Vagina (tissue), 2 donors: ENCODE data around the gene PPP2R2D.

Experiments
- POLR2A ChIP-seq, 2 donors: fragments of 450-650 bp; IDR thresholded peaks; one replicate each; pipeline ENCODE4 v1.6.1; 2017; ENCODE audit warnings: antibody characterized with exemption in 2 of 2, mild to moderate bottlenecking in 2 of 2, moderate library complexity in 2 of 2
- POLR2AphosphoS5 ChIP-seq, 2 donors: sonication (generic); formaldehyde crosslinking; IDR thresholded peaks; one replicate each; pipeline ENCODE4 v1.9.0; 2017; ENCODE audit warnings: antibody characterized with exemption in 2 of 2, mild to moderate bottlenecking in 2 of 2, low read depth in 1 of 2; ENCODE audit not compliant: insufficient read depth in 1 of 2
- TF ChIP-seq, protein P1 (sequence below), 3 experiments: fragments of 450-650 bp in 2 of 3; fragments of 200-600 bp in 1 of 3; sonication (generic) in 1 of 3; IDR thresholded peaks; one replicate each; pipeline ENCODE4 v1.5.1; 2017 to 2019; ENCODE audit warnings: antibody characterized with exemption in 3 of 3, mild to moderate bottlenecking in 2 of 3, moderate library complexity in 2 of 3

DNA sequence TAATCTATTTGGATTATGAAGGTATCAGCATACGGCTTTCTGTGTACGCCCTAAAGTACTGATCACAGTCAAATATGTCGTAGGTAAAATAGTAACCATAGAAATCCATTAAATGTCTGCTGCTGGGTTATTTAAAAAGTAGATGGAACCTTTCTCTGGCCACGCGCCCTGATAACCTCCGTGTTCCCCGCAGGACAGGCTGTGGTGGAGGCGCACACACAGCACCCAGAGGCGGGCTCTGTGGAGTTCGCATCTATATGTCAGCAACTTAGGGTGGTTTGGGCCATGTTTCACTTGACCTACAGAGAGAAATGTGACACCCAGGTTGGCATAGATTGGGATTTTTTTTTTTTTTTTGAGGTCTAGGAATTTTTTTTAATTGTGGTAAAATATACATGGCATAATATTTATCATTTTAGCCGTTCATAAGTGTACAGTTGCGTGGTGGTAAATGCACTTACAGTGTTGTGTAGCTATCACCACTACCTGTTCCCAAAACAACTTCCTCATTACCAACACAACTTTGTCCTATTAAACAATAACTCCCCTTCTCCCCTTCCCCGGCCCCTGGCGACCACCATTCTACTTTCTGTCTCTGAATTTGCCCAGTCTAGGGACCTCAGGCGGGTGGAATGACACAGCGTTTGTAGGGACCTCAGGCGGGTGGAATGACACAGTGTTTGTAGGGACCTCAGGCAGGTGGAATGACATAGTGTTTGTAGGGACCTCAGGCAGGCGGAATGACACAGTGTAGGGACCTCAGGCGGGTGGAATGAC, 15.4 kb downstream of the PPP2R2D start:
- TF ChIP-seq, protein P1, sequence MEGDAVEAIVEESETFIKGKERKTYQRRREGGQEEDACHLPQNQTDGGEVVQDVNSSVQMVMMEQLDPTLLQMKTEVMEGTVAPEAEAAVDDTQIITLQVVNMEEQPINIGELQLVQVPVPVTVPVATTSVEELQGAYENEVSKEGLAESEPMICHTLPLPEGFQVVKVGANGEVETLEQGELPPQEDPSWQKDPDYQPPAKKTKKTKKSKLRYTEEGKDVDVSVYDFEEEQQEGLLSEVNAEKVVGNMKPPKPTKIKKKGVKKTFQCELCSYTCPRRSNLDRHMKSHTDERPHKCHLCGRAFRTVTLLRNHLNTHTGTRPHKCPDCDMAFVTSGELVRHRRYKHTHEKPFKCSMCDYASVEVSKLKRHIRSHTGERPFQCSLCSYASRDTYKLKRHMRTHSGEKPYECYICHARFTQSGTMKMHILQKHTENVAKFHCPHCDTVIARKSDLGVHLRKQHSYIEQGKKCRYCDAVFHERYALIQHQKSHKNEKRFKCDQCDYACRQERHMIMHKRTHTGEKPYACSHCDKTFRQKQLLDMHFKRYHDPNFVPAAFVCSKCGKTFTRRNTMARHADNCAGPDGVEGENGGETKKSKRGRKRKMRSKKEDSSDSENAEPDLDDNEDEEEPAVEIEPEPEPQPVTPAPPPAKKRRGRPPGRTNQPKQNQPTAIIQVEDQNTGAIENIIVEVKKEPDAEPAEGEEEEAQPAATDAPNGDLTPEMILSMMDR (IDR thresholded peaks at IDR 0.05): no peak
- TF ChIP-seq POLR2A (IDR thresholded peaks at IDR 0.05) (no peak), POLR2AphosphoS5 (IDR thresholded peaks at IDR 0.05; ENCODE audit: insufficient read depth in 1 of 2, low read depth in 1 of 2) (no peak)
